ENCODE data around the gene NRXN2.

GRCh38 chr11:64569300-64569970, 153.6 kb downstream of the NRXN2 start:
- TF ChIP-seq CTCF (IDR thresholded peaks at IDR 0.05), result no peak
- no peak for TF ChIP-seq POLR2A (IDR thresholded peaks at IDR 0.05)

Data from heart left ventricle (tissue), 13 donors.